MM.1S (cell line): ENCODE measurements around the gene PGS1.

ENCODE experiments used
- CTCF ChIP-seq: fragments of 300-600 bp; sonication (generic); IDR thresholded peaks from 2 replicates; pipeline ENCODE4 v1.5.1; 2016; ENCODE audit warnings: antibody characterized with exemption, low read length, mixed read lengths
- EZH2 ChIP-seq: fragments of 300-600 bp; sonication (generic); optimal IDR thresholded peaks from 2 replicates; pipeline ENCODE3; 2017; ENCODE audit warnings: low read depth, mild to moderate bottlenecking, antibody characterized with exemption, low read length, mixed read lengths

- TF ChIP-seq CTCF (0 out of 2 replicates have a peak, but pooled peaks have one; percentile 2), EZH2 (no peak)
Observed at GRCh38 chr17:78422267-78422605, 43.8 kb downstream of the PGS1 start.
